HK-2 (cell line): Measurements from ENCODE around the gene SIK2.
"Not testable (repeated sequence)": the region's sequence is repeated elsewhere in the genome, so short reads cannot be mapped to it uniquely, and the experiment has no call there.

Source experiments
- DNase-seq: peaks from one replicate; pipeline ENCODE4 v3.0.0-alpha.2; 2018; ENCODE audit not compliant: unreplicated experiment

Gene SIK2

DNA sequence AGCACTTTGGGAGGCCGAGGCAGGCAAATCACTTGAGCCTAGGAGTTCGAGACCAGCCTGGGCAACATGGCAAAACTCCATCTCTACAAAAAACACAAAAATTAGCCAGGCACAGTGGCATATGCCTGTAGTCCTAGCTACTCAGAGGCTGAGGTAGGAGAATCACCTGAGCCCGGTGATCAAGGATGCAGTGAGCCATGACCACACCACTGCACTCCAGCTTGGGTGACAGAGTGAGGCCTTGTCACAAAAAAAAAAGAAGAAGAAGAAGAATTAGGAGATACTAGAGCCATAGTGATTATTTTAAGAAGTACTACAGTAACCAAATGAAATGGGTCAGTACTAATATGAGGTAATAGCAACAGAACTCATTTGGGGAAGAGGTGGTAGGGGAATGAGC is 56.2 kb downstream of the SIK2 start:
- not testable (repeated sequence) for DNase-seq

DNA sequence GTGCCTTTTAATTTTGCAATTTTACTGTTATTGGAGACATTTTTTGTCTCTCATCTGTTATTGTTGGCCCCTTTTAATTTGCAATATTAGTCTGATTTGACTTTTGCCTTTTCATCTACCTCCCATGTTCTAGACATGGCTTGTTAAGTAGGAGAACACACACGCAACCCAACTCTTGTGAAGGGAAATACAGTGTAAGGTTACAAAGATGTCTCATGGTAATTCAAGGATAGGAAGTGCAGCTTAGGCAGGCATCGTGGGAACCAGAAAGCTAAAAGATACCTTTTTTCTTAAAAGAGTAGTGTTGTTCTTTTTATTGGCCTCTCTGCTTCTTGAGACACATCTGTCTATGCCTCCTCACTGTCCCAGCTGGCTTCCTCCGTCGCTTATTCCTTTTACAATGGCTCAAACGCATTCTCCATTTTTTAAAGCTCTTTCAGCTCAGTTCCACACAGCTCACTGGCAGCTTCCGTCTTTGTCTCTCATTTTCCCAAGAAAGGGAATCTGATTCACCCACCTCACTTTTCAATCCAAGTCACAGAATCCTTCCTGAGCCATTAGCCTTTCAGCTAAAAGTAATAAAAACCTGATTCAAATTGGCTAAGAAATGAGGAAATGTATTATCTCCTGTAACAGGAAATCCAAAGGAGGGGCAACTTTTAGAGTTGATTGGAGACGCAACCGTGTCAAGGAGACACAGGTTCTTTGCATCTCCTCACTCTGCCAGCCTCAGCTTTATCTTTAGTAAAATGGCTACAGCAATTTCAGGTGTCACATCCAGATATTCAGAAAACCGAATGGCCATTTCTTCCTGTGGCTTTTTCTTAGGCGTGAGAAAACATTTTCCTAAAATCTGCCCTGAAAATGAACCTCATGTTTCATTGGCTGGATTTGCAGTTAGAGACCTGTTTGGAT is 57.2 kb downstream of the SIK2 start:
- DNase-seq = no peak

DNA sequence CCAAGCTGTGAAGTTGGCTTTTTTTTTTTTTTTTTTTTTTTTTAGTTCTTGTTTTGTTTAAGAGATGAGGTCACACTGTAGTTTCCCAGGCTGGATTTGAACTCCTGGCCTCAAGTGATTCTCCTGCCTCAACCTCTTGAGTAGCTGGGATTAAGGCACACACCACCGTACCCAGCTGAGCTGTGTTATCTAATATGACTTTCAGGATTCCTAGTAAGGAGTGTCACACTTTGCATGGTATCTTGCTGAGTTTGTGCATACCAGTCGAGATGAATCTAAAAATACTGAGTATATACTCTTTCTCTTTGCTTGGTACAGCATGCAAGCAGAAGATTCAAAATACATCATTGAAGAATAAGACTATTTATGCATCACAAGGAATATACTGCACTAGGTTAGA is 58.6 kb downstream of the SIK2 start:
- DNase-seq = no peak

DNA sequence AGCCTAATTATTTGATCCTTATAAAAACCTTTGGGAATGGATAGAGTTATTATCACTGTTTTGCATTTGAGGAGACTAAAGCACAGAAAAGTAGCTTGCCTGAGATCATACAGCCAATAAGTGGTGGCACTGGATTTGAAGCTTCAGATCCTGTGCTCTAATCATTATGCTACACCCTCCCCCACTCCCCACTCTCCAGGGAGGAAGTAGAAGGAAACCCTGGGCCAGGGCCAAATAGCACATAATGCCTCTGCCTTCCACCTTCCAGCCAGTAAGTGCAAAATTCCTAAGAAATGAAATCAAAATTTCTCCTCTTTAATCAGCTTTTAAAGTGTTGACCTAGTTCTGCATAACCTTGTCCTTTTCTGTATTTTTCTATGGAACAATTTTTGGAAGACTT is 61.6 kb downstream of the SIK2 start:
- no peak for DNase-seq

DNA sequence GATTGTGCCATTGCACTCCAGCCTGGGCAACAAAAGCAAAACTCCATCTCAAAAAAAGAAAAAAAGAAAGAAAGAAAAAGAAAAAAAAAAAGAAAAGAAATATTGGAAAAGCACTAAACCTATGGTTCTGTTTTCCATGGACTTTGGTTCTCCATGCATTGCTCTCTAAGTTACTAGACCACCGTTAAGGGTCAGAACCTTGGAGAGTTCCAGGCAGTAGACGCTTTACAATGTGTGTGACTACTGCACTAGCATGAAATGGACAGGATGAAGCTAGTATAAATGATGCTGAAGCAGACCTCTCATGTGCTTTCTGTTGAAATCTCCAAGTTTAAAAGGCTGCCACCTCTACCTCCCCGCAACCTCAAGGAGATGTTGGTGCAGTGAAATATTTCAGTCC is 63.5 kb downstream of the SIK2 start:
- no peak for DNase-seq

DNA sequence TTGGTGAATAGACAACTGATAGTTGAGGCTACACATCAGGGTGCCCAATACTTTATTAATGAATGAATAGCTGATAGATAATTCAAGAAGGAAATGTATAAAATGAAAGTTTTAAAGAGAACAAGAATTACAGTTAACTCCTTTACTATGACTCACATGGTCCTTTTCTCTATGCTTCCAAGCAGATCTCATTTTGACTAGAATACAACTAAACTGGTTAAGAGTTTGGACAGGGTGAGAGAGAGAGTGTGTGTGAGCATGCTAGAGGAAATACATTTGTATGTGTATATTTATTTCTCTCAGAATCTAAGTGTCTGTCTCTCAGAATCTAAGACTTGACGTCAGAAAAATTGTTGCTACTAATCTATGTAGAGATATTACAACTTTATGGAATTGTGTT is 66.7 kb downstream of the SIK2 start:
- DNase-seq = no peak

DNA sequence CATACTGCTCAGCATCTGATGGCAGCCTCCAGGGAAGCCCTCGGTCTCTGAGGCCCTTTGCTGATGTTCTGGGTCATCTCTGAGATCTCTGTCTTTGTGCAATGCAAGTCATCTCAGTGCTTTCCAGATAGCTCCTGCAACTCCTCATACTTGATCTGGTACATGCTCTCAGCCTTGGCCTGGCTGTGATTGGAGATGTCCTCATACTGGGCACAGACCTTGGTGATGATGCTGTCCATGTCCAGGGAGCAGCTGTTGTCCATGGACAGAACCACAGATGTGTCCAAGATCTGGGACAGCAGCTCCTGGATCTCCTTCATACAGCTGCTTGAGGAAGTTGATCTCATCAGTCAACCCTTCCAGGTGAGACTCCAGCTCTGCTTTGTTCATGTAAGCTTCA is 69.1 kb downstream of the SIK2 start:
- no peak for DNase-seq

DNA sequence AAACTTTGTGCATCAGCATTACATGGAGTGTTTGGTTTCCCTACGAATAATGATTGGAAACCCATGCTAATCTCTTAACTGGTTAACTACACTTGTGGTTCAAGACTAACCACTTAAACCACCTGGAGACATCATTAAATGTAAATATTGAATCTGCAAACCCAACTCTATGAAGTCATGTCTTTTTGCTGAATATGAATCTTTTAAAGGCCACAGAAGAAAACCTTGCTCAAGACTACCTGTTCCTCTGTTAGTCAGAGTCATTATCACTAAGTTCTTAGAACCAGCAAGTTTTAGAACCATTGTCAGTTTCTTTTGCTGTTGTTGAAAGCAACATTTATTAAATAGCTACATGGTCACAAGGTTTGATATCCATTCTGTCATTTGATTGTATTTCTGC is 70.7 kb downstream of the SIK2 start:
- DNase-seq = no peak

DNA sequence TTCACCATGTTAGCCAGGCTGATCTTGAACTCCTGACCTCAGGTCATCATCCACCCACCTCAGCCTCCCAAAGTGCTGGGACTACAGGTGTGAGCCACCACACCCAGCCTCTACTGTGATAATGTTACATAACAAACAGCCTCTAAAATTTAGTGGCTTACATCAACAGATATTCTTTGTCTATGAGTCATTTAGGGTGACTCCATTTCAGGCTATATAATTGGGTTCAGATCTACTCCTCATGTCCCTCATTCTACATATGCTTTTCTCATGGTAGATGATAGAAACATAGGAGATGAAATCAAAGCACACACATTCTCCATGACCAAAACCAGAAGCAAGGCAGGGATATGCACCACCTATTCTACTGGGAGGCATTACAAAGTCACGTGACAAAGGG is 72.7 kb downstream of the SIK2 start:
- DNase-seq = no peak

DNA sequence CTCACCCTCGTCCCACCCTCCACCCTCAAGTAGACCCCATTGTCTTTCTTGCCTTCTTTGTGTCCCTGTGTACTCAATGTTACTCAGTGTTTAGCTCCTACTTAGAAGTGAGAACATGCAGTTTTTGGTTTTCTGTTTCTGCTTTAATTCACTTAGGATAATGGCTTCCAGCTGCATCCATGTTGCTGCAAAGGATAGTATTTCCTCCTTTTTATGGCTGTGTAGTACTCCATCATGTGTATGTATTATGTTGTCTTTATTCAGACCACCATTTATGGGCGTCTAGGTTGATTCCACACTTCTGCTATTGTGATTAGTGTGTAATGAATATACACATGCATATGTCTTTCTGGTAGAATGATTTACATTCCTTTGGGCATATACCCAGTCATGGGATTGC is 73.6 kb downstream of the SIK2 start:
- no peak for DNase-seq

DNA sequence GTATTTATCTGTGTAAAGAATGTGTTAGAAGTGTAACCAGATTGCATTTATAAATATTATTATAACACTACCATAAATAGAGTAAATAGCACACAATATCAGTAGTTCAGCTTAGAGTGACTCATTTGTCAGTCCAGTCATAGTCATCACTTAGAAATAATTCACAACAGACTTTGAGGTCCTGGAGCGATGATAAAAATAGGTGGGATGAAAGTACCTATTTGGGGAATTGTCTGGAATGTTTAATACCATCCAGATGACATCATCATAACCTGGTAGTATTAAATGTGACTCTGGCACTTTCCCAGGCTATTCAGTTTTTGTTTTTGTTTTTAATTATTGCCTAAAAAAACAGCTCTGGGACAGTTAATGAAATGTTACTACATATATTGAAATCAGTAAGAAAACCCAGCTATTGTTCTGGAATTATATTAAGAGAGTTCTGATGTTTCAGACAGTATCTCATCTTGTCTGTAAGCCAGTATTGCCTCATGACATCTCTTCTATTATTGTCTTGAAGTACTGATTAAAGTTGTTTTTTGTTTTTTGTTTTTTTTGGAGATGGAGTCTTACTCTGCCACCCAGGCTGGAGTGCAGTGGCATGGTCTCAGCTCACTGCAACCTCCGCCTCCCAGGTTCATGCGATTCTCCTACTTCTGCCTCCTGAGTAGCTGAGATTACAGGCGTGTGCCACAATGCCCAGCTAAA is 74.8 kb downstream of the SIK2 start:
- DNase-seq = no peak

DNA sequence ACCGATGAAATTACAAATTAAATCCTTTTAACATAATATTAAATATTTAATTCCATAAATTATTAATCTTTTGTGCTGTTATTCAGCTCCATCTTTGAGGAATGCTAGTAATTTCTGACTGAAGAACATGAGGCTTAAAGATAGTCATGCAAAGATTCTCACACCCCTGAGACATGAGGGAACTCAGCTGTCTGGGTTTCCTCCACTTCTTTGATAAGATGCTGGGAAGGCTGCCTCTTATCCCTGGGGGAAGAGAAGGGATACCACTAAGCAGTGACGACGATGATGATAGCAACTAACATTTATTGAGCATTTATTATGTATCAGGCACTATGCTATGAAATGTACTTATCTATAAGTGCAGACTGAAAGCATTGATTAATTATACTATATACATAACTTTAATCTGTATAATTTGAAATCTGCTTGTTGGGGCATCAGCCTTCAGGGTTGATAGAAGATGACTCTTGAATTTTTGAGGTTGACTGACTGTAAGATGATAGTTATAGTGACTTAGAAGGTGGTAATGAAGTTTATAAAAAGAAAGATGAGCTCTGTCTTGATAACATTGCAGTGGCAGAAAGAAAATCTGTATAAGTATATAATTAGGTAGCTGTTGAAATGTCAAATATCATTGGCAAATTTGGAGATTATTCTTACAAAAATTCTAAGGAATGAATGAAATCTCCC is 78.4 kb downstream of the SIK2 start:
- no peak for DNase-seq

DNA sequence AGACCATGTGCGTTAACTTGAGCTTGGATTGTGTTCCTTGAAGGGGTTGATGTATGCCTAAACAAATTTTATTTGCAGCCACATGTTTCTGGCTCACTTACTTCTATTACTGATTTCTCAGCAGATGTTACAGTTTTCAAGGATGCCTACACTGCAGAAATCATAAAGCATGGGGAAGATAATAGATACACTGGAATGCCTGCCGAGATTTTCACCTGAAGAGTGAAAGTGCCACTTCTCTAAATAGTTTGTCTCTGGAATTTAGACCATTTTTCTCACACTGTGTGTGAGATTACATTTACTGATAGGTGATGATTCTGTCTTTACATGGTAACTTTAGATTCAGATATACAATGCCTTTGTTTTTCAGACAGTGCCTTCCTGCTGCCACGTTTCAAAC is 81.6 kb downstream of the SIK2 start:
- no peak for DNase-seq

DNA sequence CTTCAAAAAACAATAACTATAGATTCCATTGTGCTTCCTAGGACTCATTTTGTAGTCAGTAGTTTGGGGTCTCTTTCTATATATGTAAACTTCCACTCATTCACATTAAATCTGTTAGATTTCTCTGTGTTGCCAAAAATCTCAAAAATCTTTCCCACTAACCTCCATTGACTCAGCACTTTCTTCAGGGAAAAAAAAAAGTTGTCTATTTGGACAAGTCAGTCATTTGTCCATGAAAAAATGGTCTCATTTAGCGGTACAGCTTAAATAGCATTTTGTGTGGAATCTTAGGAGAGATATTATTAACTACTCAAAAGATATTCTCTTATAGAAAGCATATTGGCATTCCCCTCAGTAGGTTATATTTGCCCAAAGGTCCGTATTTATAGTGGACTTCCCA is 82.0 kb downstream of the SIK2 start:
- no peak for DNase-seq

DNA sequence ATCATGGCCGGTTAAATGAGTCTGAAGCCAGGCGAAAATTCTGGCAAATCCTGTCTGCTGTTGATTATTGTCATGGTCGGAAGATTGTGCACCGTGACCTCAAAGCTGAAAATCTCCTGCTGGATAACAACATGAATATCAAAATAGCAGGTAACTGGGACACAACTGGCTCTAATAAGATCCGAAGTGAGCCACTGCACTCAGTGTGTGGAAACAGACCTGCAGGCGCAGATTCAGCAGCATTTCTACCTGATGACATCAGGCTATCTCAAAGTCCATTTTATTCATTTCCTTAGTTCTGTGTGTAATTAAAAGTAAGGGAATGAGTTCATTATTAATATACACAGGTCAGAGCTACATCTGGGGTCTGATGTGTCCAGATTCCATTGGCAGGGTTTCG is 85.8 kb downstream of the SIK2 start:
- DNase-seq = no peak

DNA sequence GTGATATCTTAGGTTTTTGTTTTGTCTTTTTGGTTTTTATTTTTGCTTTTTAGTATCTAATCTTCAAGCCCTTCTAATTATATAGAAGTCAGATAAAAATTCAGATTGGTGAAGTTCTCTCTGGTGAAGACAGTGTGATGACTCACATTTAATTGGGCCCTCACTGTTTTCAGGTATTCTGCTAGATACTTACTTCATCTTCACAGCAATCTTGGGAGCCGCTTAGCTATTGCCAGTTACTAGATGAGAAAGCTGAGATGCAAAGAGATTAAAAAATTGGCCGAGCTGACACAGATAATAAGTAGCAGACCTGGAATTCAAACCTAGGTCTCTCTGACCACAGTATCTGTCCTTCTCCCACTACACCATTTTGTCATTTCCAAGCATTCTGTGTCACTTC is 88.9 kb downstream of the SIK2 start:
- no peak for DNase-seq

DNA sequence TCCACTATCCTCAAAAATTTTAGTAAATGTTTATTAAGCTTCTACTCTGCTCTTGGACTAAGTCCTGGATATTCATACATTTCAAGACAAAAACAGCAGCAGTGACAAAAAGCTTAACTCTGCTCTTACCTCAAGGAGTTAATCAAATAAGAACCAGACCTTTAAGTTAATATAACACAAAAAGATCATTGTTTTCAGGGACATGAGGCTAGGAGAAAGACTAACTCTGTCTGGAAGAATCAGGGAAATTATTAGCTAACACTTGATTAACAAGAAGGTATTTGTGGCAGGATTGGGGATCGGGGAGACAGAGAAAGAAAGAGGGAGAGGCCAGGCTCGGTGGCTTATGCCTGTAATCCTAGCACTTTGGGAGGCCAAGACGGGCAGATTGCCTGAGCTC is 89.5 kb downstream of the SIK2 start:
- DNase-seq = no peak

DNA sequence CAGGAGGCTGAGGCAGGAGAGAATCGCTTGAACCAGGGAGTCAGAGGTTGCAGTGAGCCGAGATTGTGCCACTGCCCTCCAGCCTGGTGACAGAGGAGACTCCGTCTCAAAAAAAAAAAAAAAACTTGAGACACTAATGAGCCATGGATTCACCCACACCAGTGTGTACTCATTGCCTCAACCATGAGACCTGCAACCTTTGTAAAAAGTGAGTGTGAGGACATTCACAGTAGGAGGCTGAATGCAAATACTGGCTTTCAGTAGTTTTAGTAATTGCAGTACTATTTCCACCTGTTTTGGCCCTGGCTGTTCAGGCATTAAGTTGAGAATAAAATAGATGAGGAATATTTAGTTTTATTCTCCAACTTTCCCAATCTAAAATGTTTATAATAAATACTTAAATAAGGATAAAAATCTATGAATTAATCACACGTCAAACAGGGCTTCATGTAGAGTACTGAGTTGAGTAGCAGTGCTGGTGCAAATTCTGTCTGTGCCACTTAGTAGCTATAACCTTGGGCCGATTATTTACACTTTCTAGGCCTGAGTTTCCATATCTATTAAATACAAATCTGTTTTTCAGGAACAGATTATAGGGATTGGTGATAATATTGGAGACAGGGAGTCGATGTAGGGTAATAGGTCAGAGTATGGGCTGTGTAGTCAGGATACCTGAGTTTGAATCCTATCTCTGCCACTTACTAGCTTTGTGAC is 91.1 kb downstream of the SIK2 start:
- no peak for DNase-seq

DNA sequence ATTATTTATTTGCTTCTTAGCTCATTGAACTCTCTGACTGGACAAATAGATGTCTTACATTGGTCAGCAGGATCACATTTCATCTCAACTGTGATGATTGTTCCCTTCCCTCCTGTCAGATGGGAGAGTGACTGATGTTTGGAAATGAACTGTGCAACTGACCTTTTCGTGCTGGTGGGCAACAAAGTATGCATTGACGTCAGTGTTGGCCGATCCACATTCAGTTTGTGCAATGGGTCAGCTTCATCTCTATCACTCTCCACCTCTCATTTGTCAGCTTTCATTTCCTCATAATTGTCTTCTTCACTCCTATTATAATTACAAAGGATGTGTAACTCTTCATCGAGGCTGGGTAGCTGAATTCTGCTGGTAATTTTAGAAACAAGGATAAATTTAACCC is 92.6 kb downstream of the SIK2 start:
- DNase-seq = no peak

DNA sequence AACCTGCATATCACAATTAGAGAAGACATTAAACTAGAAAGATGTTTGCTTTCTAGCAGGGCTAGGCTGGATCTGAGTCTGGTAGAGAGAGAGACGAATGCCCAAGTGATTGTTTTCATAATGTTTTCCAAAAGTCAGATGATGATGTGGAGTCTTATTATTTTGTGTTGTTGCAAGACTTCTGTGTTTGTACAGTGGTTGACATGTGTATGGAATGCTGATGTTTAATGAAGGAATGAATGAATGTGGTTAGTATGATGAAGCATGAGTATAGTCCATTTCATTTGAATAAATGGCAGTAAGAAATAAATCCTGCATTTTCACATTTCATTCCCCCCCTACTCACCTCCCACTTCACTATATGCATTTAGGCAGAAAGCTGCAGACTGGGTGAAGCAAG is 94.3 kb downstream of the SIK2 start:
- no peak for DNase-seq

DNA sequence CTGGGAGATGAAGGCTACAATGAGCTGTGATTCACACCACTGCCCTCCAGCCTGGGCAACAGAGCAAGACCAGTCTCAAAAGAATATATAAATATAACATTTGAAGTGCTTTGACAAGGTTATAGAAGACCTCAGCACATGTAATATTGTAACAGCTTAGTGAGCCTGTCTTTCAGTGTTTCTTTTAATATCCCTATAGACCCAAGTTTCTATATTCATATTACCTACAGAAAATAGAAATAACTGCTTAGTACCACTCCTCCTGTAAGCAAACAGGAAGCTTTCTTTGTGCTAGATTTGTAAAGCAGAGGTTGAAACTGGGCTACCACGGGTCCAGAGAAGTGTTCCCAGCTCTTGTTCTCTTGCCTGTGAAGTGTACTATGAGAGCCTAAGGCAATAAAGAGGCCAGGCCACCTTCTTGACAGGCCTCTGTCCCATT is 95.7 kb downstream of the SIK2 start:
- DNase-seq = no peak
